Activated CD4-positive, CD25-positive, alpha-beta regulatory T cell treated with anti-CD3 and anti-CD28 coated beads, Interleukin-2, amount 50 U/mL, for 24 hours (primary cell): ENCODE data around the gene C14orf180.

Source experiments
- ATAC-seq, 2 donors: fragments of 150-1000 bp; cut with Tn5 transposase; one replicate each; pipeline ENCODE4 v1.10.0; 2021; ENCODE audit warnings: mild to moderate bottlenecking in 1 of 2, moderate library complexity in 1 of 2

C14orf180 gene

GRCh38 chr14:104594310-104595046, 14.9 kb downstream of the C14orf180 start:
- no peak for ATAC-seq

- ATAC-seq: no peak
These were observed 15.6 kb downstream of the C14orf180 start for GRCh38 chr14:104595116-104595675.

- no peak for ATAC-seq
These were observed 16.4 kb downstream of the C14orf180 start for GRCh38 chr14:104595911-104596450.

- ATAC-seq: no peak
These were observed 16.9 kb downstream of the C14orf180 start for GRCh38 chr14:104596451-104596918.

- ATAC-seq: no peak
These were observed 17.4 kb downstream of the C14orf180 start for GRCh38 chr14:104596927-104597351.

GRCh38 chr14:104597576-104597975, 18.0 kb downstream of the C14orf180 start:
- ATAC-seq: no peak

GRCh38 chr14:104598039-104598909, 18.7 kb downstream of the C14orf180 start:
- no peak for ATAC-seq

GRCh38 chr14:104598910-104599273, 19.3 kb downstream of the C14orf180 start:
- no peak for ATAC-seq

GRCh38 chr14:104599446-104599845, 19.9 kb downstream of the C14orf180 start:
- no peak for ATAC-seq

- ATAC-seq: no peak
These were observed 20.6 kb downstream of the C14orf180 start for GRCh38 chr14:104600141-104600643.

GRCh38 chr14:104600805-104601204, 21.2 kb downstream of the C14orf180 start:
- no peak for ATAC-seq

GRCh38 chr14:104601786-104602185, 22.2 kb downstream of the C14orf180 start:
- no peak for ATAC-seq

GRCh38 chr14:104602315-104602932, 22.9 kb downstream of the C14orf180 start:
- no peak for ATAC-seq

GRCh38 chr14:104602933-104603325, 23.4 kb downstream of the C14orf180 start:
- ATAC-seq: no peak

GRCh38 chr14:104603711-104604401, 24.3 kb downstream of the C14orf180 start:
- ATAC-seq: no peak

GRCh38 chr14:104604458-104605449, 25.2 kb downstream of the C14orf180 start, which contains the start of gene TMEM179:
TMEM179 (minus strand) TSS chr14:104604772; CDS start chr14:104604741, 31 bp downstream.
- ATAC-seq: no peak

GRCh38 chr14:104609666-104610065, 30.1 kb downstream of the C14orf180 start:
- no peak for ATAC-seq

GRCh38 chr14:104610749-104611310, 31.3 kb downstream of the C14orf180 start:
- ATAC-seq: no peak

GRCh38 chr14:104611881-104612280, 32.3 kb downstream of the C14orf180 start:
- no peak for ATAC-seq
